Panc1 (cell line): Measurements from ENCODE around the gene C11orf98. TPM values are rescaled to one million over a fixed set of nuclear protein-coding genes. Genes with fewer than 3 reads are reported as not detected.
A peak's percentile ranks its signal among the peaks of the same experiment; 100 is the strongest.
"Not testable (repeated sequence)": the region's sequence is repeated elsewhere in the genome, so short reads cannot be mapped to it uniquely, and the experiment has no call there.

Experiments
- ATAC-seq: fragments of 200-7000 bp; cut with Tn5 transposase; 2 replicates; pipeline ENCODE4 v1.9.1; 2020; ENCODE audit warnings: mild to moderate bottlenecking, moderate library complexity
- BruUV-seq: library from RNA; stranded (reverse); fragments of 400-500 nt; replicated peaks from 2 replicates; lab custom pipeline; 2021; lab: Mats Ljungman, UMichigan
- CTCF ChIA-PET: fragments of 300-600 bp; sonication (Branson Sonifier 250); formaldehyde crosslinking; loops from one replicate; lab custom pipeline; 2022; ENCODE audit warnings: antibody characterized with exemption; lab: Charles Lee
- POLR2A ChIA-PET: fragments of 300-600 bp; sonication (Branson Sonifier 250); formaldehyde crosslinking; loops from one replicate; lab custom pipeline; 2022; ENCODE audit warnings: antibody characterized with exemption; lab: Charles Lee
- DNase-seq: peaks from one replicate; pipeline ENCODE4 v3.0.0-alpha.2; 2010; ENCODE audit warnings: low read depth, low spot score
- H3K27ac ChIP-seq: 2 replicates; pipeline ENCODE4 v1.5.1; 2011; ENCODE audit warnings: mild to moderate bottlenecking, low read length, inconsistent platforms
- H3K27me3 ChIP-seq: fragments of 200-500 bp; sonication (Bioruptor generic); 2 replicates; pipeline ENCODE4 v1.6.0; 2014; ENCODE audit warnings: low read length, inconsistent platforms; ENCODE audit not compliant: control insufficient read depth, insufficient read depth
- H3K36me3 ChIP-seq: fragments of 200-500 bp; sonication (Bioruptor generic); 2 replicates; pipeline ENCODE4 v1.5.1; 2014; ENCODE audit warnings: inconsistent platforms, mild to moderate bottlenecking, low read length, moderate library complexity; ENCODE audit not compliant: control insufficient read depth, insufficient read depth
- H3K4me1 ChIP-seq: 2 replicates; pipeline ENCODE4 v1.5.1; 2011; ENCODE audit warnings: inconsistent platforms, mild to moderate bottlenecking, low read length, moderate library complexity; ENCODE audit not compliant: control insufficient read depth, insufficient read depth
- H3K4me3 ChIP-seq, 2 experiments: 2 replicates each; pipeline ENCODE4 v1.5.1; 2011 to 2012; ENCODE audit warnings: low read depth in 2 of 2, low read length in 2 of 2, mild to moderate bottlenecking in 2 of 2, inconsistent platforms in 1 of 2, moderate library complexity in 1 of 2
- H3K9me3 ChIP-seq: fragments of 200-500 bp; sonication (Bioruptor generic); 2 replicates; pipeline ENCODE4 v1.5.1; 2014; ENCODE audit warnings: low read depth, mild to moderate bottlenecking, inconsistent platforms, low read length, moderate library complexity; ENCODE audit not compliant: control insufficient read depth, insufficient read depth
- CTCF ChIP-seq: fragments of 450-650 bp; IDR thresholded peaks from 2 replicates; pipeline ENCODE4 v1.5.1; 2017; ENCODE audit warnings: mild to moderate bottlenecking
- POLR2AphosphoS5 ChIP-seq: IDR thresholded peaks from 2 replicates; pipeline ENCODE4 v1.6.1; 2012; ENCODE audit warnings: mild to moderate bottlenecking, low read depth, low read length, moderate library complexity
- SIN3A ChIP-seq: IDR thresholded peaks from 2 replicates; pipeline ENCODE4 v1.6.1; 2012; ENCODE audit warnings: low read depth, mild to moderate bottlenecking, low read length, moderate library complexity, borderline replicate concordance; ENCODE audit not compliant: insufficient read depth
- TCF7L2 ChIP-seq: IDR thresholded peaks from 2 replicates; pipeline ENCODE4 v1.6.1; 2011; ENCODE audit warnings: mild to moderate bottlenecking, low read depth, low read length, inconsistent platforms
- in situ Hi-C: cut with HindIII; loops from 2 replicates; pipeline ENCODE4 v1.10.0; 2016; ENCODE audit warnings: low sequenced_read_pairs, low pct_unique_long_range_greater_than_20kb
- intact Hi-C: fragments of 100-400 bp; cut with micrococcal nuclease; formaldehyde crosslinking; loops from one replicate; pipeline ENCODE4 v1.10.0; 2022; ENCODE audit not compliant: unreplicated experiment
- total RNA-seq: library from RNA; stranded (reverse); gene quantifications from one replicate; pipeline ENCODE4 v1.2.1, GENCODE V29; 2021; ENCODE audit not compliant: unreplicated experiment
- TF ChIP-seq, protein P1 (sequence below), 2 experiments: IDR thresholded peaks; 2 replicates each; pipeline ENCODE4 v1.6.1; 2011 to 2012; ENCODE audit warnings: low read depth in 2 of 2, control low read depth in 1 of 2, low read length in 1 of 2, mild to moderate bottlenecking in 1 of 2, moderate library complexity in 1 of 2; ENCODE audit not compliant: insufficient read depth in 1 of 2

The C11orf98 gene
- total RNA-seq, 1 experiment from 2014 or later = 96.7 TPM

DNA sequence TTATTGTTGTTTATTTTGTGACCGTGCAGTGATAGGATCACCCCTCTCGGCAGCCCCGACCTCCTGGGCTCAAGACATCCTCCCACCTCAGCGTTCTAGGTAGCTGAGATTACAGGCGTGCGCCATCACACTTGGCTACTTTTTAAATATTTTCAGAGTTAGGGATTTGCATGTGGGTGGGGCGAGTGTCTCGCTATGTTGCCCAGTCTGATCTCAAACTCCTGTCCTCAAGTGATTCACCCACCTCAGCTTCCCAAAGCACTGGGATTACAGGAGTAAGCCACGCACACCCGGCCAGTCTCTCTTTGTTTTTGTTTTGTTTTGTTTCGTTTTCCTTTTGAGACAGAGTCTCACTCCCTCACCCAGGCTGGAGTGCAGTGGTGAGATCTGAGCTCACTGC is 10.7 kb downstream of the C11orf98 start:
- BruUV-seq = no TSS peak
- CTCF ChIA-PET = interaction anchor here (0.6 kb wide), 1 partner anchor 483 kb away, joined by 7 read pairs; no protein-coding TSS in a partner anchor

DNA sequence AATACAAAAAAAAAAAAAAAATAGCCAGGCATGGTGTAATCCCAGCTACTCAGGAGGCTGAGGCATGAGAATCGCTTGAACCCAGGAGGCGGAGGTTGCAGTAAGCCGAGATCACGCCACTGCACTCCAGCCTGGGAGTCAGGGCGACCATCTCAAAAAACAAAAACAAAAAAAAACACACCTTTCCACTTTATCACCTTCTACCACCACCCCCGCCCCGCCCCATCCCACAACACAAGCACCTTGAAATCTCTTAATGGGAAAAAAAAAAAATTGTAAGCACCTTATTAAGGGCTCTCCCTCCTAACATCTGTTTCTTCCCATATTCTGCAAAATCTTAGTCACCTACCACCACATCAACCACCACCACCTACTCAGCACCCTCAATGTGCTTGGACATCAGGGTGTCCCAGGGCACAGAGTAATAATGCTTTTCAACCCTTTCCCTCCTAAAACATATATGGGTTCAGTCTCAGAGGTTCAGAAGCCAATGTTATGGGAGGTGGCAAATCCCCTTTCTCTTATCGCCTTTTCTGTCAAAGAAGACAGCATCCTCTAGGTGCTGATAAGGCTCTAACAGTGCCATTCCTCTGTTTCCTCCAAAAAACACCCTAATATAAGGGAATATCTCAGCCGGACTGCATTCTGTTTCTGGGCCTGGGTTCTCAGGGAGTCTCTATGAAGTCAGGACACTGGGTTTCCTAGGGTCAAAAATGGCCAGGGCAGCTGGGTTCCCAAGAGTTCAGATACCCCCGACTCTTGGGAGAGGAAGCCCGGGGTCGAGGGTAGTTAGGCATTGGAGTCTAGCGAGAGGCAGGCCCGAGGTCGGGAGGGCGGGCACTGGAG is 12.6 kb downstream of the C11orf98 start:
- CTCF ChIA-PET = interaction anchor here (0.6 kb wide), 1 partner anchor 13 kb away, joined by 3 read pairs; no protein-coding TSS in a partner anchor
- ATAC-seq = no peak
- DNase-seq = no peak
- H3K4me3 ChIP-seq = peak overlapping the region; percentile 86 to 93
- TF ChIP-seq TCF7L2 = no peak
- no peak for TF ChIP-seq SIN3A
- TF ChIP-seq, protein P1, sequence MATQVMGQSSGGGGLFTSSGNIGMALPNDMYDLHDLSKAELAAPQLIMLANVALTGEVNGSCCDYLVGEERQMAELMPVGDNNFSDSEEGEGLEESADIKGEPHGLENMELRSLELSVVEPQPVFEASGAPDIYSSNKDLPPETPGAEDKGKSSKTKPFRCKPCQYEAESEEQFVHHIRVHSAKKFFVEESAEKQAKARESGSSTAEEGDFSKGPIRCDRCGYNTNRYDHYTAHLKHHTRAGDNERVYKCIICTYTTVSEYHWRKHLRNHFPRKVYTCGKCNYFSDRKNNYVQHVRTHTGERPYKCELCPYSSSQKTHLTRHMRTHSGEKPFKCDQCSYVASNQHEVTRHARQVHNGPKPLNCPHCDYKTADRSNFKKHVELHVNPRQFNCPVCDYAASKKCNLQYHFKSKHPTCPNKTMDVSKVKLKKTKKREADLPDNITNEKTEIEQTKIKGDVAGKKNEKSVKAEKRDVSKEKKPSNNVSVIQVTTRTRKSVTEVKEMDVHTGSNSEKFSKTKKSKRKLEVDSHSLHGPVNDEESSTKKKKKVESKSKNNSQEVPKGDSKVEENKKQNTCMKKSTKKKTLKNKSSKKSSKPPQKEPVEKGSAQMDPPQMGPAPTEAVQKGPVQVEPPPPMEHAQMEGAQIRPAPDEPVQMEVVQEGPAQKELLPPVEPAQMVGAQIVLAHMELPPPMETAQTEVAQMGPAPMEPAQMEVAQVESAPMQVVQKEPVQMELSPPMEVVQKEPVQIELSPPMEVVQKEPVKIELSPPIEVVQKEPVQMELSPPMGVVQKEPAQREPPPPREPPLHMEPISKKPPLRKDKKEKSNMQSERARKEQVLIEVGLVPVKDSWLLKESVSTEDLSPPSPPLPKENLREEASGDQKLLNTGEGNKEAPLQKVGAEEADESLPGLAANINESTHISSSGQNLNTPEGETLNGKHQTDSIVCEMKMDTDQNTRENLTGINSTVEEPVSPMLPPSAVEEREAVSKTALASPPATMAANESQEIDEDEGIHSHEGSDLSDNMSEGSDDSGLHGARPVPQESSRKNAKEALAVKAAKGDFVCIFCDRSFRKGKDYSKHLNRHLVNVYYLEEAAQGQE (IDR thresholded peaks at IDR 0.05; ENCODE audit: insufficient read depth in 1 of 2, low read depth in 2 of 2, low read length in 1 of 2) = no peak
- no peak for TF ChIP-seq POLR2AphosphoS5
- no peak for TF ChIP-seq CTCF
- 0 out of 2 replicates have a peak, but pooled peaks cover 5% of the 10 kb centered on the region for H3K36me3 ChIP-seq
- peaks cover 8% of the 10 kb centered on the region for H3K4me1 ChIP-seq
- intact Hi-C loops (no loop called here), in situ Hi-C loops (no loop called here)
- no peaks in the 10 kb centered on the region for H3K27me3 ChIP-seq
- POLR2A ChIA-PET = interaction anchor here (0.6 to 1.1 kb wide), 4 partner anchors 12 to 17 kb away, joined by 4 to 9 read pairs (median 4); partner anchors contain the start of genes C11orf98 and CSKMT
- peak overlapping the region; percentile 97 for H3K27ac ChIP-seq
- BruUV-seq = no TSS peak
- H3K9me3 ChIP-seq = no peaks in the 10 kb centered on the region

More for the DNA sequence above, 10.7 kb downstream of the C11orf98 start:
- POLR2A ChIA-PET = interaction anchor here (1.9 kb wide), 1 partner anchor 11 kb away, joined by 10 read pairs; the partner anchor contains the start of genes C11orf98 and CSKMT
- H3K4me1 ChIP-seq = no peaks in the 10 kb centered on the region; the same call in 1 of the 2 replicates
- no peaks in the 10 kb centered on the region for H3K27me3 ChIP-seq
- TF ChIP-seq SIN3A = no peak
- TF ChIP-seq TCF7L2 = no peak
- no peak for TF ChIP-seq CTCF
- no peak for TF ChIP-seq POLR2AphosphoS5
- TF ChIP-seq, protein P1 (IDR thresholded peaks at IDR 0.05; ENCODE audit: insufficient read depth in 1 of 2, low read depth in 2 of 2, low read length in 1 of 2) = no peak
- no peak for ATAC-seq
- no peaks in the 10 kb centered on the region for H3K9me3 ChIP-seq
- intact Hi-C loops (no loop called here), in situ Hi-C loops (no loop called here)
- peak overlapping the region; percentile 10 for H3K27ac ChIP-seq
- 0 out of 2 replicates have a peak, but pooled peaks cover 5% of the 10 kb centered on the region for H3K36me3 ChIP-seq
- peak overlapping the region; percentile 29 to 93; a peak in 2 of 4 replicates for H3K4me3 ChIP-seq
- no peak for DNase-seq

DNA sequence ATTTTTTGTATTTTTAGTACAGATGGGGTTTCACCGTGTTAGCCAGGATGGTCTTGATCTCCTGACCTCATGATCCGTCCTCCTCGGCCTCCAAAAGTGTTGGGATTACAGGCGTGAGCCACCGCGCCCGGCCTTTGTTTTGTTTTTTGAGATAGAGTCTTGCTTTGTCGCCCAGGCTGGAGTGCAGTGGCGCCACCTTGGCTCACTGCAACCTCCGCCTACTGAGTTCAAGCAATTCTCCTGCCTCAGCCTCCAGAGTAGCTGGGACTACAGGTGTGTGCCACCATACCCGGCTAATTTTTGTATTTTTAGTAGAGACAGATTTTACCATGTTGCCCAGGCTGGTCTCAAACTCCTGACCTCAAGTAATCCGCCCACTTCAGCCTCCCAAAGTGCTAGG is 14.7 kb downstream of the C11orf98 start:
- POLR2A ChIA-PET = interaction anchor here (0.6 kb wide), 1 partner anchor 214 kb away, joined by 8 read pairs; no protein-coding TSS in a partner anchor
- H3K9me3 ChIP-seq, BruUV-seq, ATAC-seq, in situ Hi-C loops, H3K36me3 ChIP-seq, H3K4me3 ChIP-seq, H3K27ac ChIP-seq, H3K27me3 ChIP-seq, intact Hi-C loops, CTCF ChIA-PET, DNase-seq: not testable (repeated sequence)
- H3K4me1 ChIP-seq = peaks cover 14% of the 10 kb centered on the region
